ENCODE data around the gene SLC45A3. TPM values are rescaled to one million over a fixed set of nuclear protein-coding genes. Genes with fewer than 3 reads are reported as not detected.

Gene SLC45A3
- total RNA-seq, 1 experiment from 2014 or later, result 12.3 TPM

DNA sequence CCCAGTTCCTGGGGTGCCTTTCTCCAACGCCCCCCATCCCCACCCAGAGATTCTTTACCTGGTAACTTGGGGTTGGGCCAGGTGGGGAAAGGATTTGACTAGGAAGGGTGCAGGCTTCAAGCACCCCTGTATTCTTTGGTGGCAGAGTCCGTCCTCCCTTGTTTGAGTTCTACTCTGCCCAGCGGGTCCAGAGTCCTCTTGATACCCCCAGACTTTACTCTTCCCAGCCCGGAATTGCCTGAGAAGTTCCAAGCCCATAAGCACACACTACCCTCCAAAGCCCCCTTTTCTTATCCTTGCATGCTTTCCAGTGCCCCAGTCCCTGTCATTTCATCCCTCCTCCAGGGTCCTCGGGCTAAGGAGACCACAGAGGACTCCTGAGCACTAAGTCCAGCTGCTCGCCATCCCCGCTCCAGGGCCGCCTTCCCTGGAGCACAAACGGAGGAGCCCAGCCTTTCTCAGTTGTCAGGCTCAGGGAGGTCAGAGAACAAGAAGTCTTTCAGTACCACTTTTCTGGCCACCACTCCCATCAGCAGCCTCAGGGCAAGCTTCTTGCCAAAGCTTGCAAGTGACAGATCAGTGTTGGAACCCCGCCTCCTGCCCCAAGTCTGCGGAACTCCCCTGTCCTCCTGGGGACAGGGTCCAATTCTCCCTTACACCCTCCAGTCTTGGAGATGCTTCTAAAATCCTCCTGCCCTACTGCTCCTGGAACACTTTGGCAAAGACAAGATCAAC lies 12.2 kb downstream of the SLC45A3 start:
- no peaks in the 10 kb centered on the region for H3K9me3 ChIP-seq (ENCODE audit: control insufficient read depth in 1 of 2, insufficient read depth in 1 of 2, low read depth in 1 of 2, low read length in 2 of 2)
- DNase-seq (ENCODE audit: low read depth, low spot score) (no peak), ATAC-seq (no peak)
- H3K9ac ChIP-seq (ENCODE audit: low read length), result no peak overlapping the region
- ChIA-PET CTCF (interaction anchor here (0.8 to 4.8 kb wide), 3 partner anchors 9 to 43 kb away, joined by 3 to 39 read pairs (median 5); no protein-coding TSS in a partner anchor), RAD21 (ENCODE audit: low non-redundant PET in 1 of 2, low total read pairs in 2 of 2, uncharacterized antibody in 2 of 2, unreplicated experiment in 2 of 2) (no interaction called here), POLR2A (interaction anchor here (1.0 kb wide), 1 partner anchor 12 kb away, joined by 3 read pairs; the partner anchor contains the start of gene SLC45A3)
- no peak overlapping the region for H3K27ac ChIP-seq (ENCODE audit: low read depth, low read length)
- H3K36me3 ChIP-seq (ENCODE audit: control insufficient read depth in 1 of 2, insufficient read depth in 2 of 2, low read length in 2 of 2), result no peaks in the 10 kb centered on the region
- no peak overlapping the region for H3K4me3 ChIP-seq (replicated peaks in 1 of 2; ENCODE audit: low read depth in 1 of 2, low read length in 2 of 2)
- intact Hi-C loops (cut with micrococcal nuclease), result no loop called here
- H3K27me3 ChIP-seq (ENCODE audit: insufficient read depth, low read length), result no peaks in the 10 kb centered on the region
- H3K79me2 ChIP-seq (ENCODE audit: insufficient read depth, low read length), result peaks cover 13% of the 10 kb centered on the region; the same call in 1 of the 2 replicates
- H4K20me1 ChIP-seq (ENCODE audit: insufficient read depth), result no peaks in the 10 kb centered on the region
- no peaks in the 10 kb centered on the region for H3K9me2 ChIP-seq (ENCODE audit: insufficient read depth)
- no TSS peak for BruUV-seq (replicated peaks)
- TF ChIP-seq SP1 (IDR thresholded peaks at IDR 0.05; ENCODE audit: low read depth), result no peak
- TF ChIP-seq POLR2A (IDR thresholded peaks at IDR 0.05; ENCODE audit: borderline replicate concordance, extremely low read depth, insufficient read depth, insufficient read length), result no peak
- no peak for TF ChIP-seq ZFX (IDR thresholded peaks at IDR 0.05)
- no peak for TF ChIP-seq ZNF274 (IDR thresholded peaks at IDR 0.05; ENCODE audit: low read depth, low read length)
- TF ChIP-seq FOSL1 (IDR thresholded peaks at IDR 0.05; ENCODE audit: low read depth), result no peak
- TF ChIP-seq RAD21 (IDR thresholded peaks at IDR 0.05; ENCODE audit: low read depth), result no peak
- no peak for TF ChIP-seq CTCF (IDR thresholded peaks at IDR 0.05 in 2 of 3, conservative IDR thresholded peaks at IDR 0.05 in 1 of 3; ENCODE audit: borderline replicate concordance in 1 of 3, insufficient read depth in 1 of 3, low read depth in 2 of 3, low read length in 2 of 3)
- TF ChIP-seq CBX3 (IDR thresholded peaks at IDR 0.05; ENCODE audit: low read depth), result no peak
- no peak for TF ChIP-seq EZH2phosphoT487 (IDR thresholded peaks at IDR 0.05; ENCODE audit: borderline replicate concordance)
- TF ChIP-seq YY1 (IDR thresholded peaks at IDR 0.05; ENCODE audit: extremely low read depth, insufficient replicate concordance, low read depth, low read length), result no peak
- no peak for TF ChIP-seq ATF3 (IDR thresholded peaks at IDR 0.05)
- no peak for TF ChIP-seq TCF7L2 (IDR thresholded peaks at IDR 0.05; ENCODE audit: borderline replicate concordance, extremely low read depth, insufficient read depth, insufficient read length)
- H3K4me2 ChIP-seq (ENCODE audit: low read length), result no peak overlapping the region; the same call in 1 of the 2 replicates
- H2AFZ ChIP-seq (ENCODE audit: low read depth, low read length, poor library complexity, severe bottlenecking), result no peak overlapping the region
- H3K4me1 ChIP-seq (ENCODE audit: control insufficient read depth in 1 of 2, insufficient read depth in 2 of 2, low read length in 2 of 2), result peaks cover 53 to 92% of the 10 kb centered on the region in 2 experiments
